GM18520 (cell line): Measurements from ENCODE around the gene LTA.

ENCODE experiments used
- ATAC-seq: cut with Tn5 transposase; IDR thresholded peaks from one replicate; pipeline ENCODE4 v1.9.1; 2021; ENCODE audit not compliant: unreplicated experiment

Gene LTA, protein sequence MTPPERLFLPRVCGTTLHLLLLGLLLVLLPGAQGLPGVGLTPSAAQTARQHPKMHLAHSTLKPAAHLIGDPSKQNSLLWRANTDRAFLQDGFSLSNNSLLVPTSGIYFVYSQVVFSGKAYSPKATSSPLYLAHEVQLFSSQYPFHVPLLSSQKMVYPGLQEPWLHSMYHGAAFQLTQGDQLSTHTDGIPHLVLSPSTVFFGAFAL

DNA sequence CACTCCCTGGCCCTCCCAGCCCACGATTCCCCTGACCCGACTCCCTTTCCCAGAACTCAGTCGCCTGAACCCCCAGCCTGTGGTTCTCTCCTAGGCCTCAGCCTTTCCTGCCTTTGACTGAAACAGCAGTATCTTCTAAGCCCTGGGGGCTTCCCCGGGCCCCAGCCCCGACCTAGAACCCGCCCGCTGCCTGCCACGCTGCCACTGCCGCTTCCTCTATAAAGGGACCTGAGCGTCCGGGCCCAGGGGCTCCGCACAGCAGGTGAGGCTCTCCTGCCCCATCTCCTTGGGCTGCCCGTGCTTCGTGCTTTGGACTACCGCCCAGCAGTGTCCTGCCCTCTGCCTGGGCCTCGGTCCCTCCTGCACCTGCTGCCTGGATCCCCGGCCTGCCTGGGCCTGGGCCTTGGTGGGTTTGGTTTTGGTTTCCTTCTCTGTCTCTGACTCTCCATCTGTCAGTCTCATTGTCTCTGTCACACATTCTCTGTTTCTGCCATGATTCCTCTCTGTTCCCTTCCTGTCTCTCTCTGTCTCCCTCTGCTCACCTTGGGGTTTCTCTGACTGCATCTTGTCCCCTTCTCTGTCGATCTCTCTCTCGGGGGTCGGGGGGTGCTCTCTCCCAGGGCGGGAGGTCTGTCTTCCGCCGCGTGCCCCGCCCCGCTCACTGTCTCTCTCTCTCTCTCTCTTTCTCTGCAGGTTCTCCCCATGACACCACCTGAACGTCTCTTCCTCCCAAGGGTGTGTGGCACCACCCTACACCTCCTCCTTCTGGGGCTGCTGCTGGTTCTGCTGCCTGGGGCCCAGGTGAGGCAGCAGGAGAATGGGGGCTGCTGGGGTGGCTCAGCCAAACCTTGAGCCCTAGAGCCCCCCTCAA, at the start of gene LTA:
Gene LTA, plus strand, starts transcription at position 249 of the 871 bp plus-strand sequence. Its CDS starts 454 bp downstream, at position 703.
- peak; percentile 32 for ATAC-seq

DNA sequence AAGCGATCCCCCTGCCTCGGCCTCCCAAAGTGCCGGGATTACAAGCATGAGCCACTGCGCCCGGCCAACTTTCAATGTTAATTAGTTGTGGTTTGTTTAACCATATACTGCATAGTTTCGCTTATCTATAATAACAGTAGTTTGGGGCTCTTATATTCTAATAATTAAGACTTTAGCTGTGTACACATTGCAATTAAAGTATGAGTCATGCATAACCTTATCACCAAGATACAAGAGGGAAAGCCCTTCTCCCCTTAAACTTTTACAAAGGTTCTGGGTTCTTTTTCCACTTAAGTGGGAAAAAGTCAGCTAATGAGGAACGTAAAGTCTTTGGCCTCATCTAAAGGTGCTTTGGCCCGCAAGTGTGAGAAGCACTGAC, 46.5 kb upstream of the LTA start:
- no peak for ATAC-seq

DNA sequence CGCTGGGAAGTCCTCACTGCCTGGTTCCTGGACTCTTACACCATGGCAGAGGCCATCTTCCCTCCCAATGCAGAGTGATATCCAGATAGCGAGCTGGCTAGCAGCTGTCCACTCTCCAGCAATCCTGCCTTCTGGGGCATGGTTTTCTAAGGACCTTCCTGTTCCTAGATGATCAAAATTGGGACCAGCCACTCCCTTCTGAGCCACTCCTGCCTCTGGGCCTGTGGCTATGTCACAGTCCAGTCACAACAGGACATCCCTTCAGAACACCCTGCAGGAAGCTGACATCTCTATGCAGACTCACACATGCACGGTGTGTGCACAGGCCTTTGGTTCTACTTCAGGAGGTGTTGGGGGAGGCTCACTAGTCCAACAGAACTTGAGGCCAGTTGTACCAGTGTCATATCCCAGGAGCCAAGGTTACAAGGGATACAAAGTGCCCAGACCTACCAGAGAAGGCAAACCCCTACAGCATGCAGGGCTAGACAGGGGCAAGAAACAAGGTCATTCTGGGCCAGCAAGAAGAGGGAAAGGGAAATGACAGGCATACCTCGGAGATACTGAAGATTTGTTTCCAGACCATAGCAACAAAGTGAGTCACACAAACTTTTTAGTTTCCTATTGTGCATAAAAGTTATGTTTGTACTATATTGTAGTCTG, 46.0 kb upstream of the LTA start:
- ATAC-seq, result no peak

DNA sequence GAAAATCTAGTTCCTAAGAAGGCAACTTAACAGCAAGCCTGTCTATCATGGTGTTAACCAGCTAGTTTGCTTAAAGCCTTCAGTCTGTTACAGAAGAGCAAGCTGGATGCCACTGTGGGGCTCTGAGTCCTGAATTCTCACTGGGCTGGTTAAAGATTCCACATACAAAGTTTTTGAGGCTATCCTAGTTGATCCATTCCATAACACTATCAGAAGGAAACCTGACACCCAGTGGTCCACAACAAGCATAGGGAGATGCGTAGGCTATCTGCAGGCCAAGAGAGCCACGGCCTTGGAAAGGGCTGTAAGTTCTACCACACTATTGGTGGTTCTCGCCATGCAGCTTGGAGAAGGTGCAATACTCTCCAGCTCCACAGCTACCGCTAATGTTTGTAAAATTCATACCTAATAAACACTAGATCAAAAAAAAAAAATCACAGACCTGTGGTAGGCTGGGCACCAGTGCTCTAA, 43.7 kb upstream of the LTA start:
- no peak for ATAC-seq

DNA sequence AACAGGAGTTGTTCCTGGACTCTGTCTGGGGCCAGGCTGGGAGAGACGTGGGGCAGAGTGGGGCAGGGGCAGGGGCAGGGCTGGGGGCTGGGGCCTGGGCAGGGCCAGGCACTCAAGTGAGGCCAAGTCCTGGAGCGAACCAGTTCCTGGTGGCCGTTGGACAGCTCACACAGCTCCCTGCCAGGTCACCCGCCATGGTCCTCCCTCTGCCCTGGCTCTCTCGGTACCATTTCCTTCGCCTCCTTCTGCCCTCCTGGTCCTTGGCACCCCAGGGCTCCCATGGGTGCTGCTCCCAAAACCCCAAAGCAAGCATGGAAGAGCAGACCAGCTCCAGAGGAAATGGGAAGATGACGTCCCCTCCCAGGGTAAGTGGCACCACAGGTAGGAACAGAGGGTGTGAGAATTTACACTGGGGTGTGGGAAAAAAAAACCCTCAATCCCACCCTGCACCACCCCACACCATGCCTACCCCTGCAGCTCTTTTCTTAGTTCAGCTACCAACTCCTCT, 43.2 kb upstream of the LTA start, which contains the start of gene MCCD1:
Gene MCCD1, plus strand, starts transcription at position 142 of the 508 bp plus-strand sequence. Its CDS starts 53 bp downstream, at position 195.
- no peak for ATAC-seq

DNA sequence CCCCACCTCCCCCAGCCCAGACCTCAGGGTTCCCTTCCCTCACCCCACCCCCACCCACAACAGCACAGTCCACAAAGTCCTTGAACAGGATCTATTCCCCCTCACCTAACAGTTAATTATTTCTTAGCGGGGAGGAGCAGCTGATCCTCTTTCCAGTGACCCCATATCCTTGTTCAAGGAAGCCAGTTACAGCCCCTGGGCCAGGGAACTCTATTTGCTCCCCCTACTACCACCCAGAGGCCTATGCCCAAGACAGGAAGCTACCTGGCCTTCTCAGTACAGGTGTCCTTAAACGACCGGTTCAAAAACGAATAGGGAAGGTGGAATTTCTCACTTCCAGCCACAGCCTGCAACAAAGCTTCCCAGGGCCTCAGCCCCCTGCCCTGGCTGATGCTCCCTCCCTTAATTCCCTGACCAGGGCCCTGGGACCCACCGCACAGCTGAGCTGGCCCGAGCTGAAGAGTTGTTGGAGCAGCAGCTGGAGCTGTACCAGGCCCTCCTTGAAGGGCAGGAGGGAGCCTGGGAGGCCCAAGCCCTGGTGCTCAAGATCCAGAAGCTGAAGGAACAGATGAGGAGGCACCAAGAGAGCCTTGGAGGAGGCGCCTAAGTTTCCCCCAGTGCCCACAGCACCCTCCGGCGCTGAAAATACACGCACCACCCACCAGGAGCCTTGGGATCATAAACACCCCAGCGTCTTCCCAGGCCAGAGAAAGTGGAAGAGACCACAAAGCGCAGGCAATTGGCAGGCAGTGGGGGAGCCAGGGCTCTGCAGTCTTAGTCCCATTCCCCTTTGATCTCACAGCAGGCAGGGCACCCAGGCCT, 42.5 kb upstream of the LTA start:
- ATAC-seq, result no peak

DNA sequence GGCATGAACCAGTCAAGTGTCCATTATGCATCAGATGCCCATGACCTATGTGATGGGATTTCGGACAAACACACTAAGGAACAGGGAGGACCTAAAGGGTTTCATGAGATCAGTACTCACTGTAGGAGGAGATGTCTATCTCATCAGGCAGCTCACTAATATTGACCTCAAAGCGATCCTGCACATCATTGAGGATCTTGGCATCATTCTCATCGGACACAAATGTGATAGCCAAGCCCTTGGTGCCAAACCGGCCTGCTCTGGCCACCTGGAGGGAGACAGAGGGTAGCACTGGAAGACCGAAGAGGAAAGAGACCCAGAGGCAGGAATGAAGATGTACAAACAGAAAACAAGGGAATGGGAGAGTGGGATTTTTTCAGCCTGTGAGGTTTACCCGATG, 41.4 kb upstream of the LTA start:
- no peak for ATAC-seq

DNA sequence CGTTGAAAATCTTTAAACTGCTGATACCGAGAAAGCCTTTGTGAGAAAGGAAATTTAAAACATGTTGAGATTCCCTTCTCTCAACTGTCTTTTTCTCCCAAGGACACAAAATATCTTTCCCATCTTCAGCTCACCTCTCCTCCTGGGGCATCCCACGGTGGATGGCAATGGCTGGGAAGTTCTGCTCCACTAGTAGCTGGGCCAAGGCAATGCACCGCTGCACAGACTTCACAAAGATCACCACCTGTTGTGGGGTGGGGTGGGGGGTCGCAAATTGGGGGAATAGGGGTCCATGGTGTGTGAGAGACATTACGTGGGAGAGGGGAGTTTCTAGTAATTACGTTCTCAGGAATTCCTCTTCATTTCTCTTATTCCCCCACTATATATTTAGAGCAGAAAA, 40.9 kb upstream of the LTA start:
- no peak for ATAC-seq

DNA sequence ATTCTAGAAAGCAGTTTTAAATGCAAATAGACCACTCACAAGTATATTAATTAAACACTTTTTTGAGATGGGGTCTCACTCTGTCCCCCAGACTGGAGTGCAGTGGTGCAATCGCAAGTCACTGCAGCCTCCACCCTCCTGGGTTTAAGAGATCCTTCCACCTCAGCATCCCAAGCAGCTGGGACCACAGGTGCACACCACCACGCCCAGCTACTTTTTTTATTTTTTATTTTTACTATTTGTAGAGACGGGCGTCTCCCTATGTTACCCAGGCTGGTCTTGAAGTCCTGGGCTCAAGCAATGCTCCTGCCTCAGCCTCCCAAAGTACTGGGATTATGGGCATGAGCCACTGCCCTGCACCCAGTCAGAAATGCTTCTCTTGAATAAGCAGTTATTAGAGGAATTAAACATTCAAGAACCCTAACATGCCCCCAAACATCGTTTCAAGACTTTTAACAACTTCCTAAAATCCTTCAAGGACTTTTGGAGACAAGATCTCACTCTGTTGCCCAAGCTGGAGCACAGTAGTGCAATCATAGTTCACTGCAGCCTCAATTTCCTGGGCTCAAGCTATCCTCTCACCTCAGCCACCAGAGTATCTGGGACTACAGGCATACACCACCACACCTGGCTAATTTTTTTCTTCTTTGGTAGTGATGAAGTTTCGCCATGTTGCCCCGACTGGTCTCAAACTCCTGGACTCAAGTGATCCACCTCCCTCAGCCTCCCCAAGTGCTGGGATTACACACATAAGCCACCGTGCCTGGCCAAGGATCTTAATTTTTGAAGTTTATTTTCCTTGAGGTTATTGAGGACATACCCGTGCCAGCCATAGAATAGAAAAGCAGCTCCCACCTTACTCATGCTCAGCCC, 40.1 kb upstream of the LTA start:
- ATAC-seq, result no peak

DNA sequence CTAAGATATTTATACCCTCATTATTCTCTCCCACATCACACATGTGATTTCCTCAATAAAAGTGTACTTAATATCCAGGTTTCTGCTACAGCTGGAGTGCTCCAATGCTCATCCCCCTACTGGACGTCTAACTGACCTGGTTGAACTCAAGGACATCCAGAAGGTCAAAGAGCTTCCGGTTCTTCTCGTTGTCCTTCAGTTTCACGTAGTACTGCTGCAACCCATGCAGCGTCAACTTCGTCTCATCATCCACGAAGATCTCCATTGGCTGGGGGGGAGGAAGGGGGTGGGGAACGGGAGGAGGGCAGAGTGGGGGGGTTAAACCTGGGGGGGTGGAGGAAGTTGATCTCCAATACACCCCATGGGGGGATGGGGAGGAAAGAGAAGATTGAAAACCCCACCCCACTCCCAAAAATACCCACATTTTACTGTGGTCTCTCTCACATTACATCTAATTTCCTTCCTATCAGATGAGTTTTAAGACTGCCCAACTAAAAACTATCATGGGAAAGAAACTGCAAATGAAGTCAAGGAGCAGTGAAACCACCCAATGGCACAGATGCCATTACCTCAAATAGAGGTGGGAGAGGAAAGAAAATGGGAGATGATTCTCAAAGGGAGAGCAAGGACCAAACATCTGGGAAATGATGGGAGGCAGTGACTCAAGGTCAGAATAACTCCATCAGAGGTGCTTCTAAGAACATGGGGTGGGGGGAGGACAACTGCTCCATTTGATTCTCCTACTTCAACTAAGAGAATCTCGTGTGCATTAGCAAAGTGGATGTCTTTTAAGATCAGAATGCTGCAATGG, 39.2 kb upstream of the LTA start:
- ATAC-seq, result no peak

DNA sequence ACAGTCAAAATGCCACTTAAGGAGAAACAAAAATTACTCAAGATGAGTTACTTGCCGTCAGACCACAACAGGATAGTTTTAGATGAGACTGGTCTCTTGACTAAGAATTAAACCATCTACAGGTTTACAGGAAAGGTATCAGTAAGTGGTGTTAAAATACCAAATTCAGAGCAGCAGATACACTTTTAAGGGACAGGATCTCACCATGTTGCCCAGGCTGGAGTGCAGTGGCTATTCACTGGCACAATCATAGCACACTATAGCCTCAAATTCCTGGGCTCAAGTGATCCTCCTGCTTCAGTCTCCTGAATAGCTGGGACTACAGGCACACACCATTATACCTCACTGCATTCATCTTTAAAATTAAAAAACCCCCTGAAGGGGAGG, 38.6 kb upstream of the LTA start:
- ATAC-seq, result no peak

DNA sequence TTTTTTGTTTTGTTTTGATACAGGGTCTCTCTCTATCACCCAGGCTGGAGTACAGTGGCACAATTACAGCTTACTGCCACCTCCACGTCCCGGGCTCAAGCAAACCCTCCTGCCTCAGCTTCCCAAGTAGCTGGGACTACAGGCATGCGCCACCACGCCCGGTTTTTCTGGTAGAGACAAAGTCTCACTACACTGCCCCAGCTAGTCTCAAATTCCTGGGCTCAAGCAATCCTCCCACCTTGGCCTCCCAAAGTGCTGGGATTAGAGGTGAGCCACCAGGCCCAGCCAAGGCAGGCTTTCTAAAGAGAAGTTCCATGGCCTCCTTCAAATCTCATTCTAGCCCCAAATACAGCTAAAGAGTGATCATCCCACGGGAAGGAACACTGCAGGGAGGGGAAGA, 38.1 kb upstream of the LTA start:
- ATAC-seq, result no peak

DNA sequence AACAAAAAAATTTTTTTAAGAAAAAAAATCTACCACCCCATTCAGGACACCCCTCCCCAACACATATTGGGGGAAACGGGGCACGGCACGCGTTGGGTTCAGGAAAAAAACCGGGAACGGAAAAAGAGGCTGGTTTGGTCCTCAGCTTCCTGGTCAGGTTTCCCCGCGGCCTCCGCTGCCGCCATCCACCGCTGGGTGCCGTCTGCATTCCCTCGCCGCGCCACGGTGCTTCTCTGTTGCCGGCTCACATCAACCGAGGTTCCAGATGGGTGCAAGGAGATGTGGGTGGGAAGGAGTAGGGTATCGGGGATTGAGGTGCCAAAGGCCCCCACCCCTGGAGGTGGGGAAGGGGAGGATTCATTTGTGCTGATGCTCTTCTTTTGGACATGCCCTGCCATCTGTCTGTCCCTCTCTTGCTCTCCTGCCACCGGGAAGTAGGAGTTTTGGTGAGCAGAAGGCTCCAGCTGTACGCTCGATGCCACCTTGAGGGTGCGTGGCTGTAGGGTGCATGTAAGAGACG, 37.5 kb upstream of the LTA start:
- ATAC-seq, result no peak

DNA sequence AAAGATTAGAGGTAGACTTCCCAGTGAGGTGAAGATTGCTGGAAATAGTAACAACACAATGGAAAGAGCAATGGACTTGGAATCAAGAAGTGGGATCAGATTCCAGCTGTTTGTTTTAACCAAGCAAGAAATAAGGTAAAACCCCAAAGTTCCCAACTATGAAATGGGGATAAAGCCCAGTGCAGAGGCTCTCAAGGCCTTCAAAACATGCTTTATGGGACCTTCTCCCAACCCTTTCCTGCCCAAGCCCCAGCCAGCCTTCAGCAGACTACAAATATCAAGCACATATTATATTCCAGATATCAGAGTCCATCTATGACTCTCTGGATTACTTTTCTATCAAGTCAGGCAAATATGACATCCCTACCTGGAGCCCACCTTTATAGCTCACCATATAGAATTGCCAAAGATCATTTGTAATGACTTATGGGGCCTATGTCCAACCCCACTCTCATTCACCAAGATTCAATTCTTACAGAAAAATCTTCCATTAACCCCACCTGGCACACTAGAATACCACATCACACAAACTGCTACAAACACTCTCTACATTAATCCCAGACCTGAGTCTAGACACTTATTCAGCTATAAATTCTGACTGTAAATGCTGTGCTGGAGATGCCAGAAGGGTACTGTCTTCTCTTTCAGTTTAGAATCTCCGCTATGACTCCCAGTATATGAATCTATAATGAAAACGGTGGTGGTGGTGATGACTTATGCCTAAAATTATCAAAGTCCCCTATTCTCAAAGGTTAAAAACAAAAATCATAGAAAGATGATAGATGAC, 36.4 kb upstream of the LTA start:
- no peak for ATAC-seq

DNA sequence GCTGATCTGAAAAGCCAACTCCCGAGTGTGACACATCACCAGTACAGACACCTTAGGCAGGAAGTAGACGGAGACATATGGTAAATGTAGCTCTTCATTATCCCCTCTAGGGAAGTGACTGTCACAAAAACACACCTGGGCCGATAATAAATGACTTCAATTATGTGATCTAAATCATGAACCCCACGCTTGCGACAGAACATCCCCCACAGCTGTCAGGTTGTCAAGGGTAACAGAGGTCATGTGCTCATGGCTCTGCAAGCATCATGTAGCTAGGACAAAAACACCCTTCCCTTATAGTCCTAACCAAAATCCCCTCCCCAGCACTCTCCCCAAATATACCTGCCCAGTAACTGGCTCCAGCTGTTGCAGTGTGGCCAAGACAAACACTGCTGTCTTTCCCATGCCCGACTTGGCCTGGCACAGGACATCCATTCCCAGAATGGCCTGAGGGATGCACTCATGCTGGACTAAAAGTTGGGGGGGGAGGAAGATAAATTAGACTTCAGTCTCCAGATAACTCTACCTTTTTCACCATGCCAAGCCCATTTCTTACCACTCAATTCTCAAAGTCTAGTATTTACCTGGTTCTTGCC, 33.2 kb upstream of the LTA start:
- ATAC-seq, result no peak

DNA sequence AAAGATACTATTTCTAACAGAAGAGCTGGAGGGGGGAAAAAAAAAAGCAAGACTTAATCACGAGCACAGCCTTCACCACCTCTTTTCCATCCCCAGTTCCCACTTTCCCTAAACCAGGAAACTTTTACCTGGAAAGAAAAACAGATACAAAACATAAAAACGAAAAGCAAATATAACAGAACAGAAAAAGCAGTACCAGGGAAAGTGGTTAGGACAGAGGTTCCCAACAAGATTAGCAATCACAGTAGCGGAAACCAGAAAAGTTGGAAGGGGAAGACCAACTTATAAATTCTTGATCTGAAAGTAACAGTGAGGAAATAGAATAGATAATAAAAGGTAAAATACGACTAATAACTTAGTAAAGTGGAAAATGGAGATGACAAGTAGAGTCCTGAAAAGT, 31.4 kb upstream of the LTA start:
- no peak for ATAC-seq

DNA sequence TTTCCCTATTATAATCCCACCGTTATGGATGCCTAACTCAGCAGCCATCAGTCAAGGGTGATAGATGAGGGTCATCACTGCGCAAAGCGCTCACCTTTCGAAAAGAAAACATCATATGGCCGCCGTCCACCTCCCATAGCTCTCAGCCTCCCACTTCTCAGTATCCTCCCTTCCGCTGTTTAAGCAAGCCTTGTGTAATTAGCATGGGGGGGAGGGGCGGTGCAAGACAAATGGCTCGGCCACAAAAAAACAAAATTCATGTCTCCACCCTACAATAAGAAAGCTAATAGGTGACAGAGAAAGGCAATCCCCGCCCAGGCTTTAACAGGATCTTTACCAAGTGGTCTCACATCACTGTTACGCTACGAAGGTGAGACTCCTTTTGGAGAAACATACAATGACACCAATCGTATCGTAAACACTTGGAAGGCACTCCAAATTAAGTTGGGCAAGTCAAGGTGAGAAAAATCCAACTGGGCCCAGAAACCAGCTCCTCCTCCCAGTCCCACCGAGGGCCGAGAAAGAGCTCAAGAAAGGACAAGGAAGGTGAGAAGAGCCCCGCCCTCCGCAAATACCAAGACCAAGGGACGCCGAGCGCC, 30.9 kb upstream of the LTA start:
- ATAC-seq, result no peak
